ENCODE data around the gene TSHZ3.

Gene TSHZ3

DNA sequence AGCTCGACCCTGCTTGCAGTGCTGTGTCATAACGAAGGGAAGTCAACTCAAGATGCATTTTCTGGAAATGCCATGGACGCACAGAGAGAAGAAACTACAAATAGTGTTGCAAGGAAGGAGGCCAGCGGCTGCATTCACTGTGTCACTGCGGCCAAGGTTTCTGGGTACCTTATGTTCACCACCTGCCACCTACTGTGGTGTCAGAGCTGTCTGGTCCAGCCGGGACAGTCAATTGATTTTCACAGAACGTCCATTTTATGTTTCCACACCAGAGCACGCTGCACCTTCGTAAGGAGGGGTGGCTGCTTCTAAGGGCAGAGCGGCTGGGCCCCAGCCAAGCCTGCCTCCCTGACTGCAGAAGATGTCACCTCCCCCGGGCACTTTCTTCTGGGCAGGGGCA, 17.7 kb downstream of the TSHZ3 start:
- TF ChIP-seq, protein P1, sequence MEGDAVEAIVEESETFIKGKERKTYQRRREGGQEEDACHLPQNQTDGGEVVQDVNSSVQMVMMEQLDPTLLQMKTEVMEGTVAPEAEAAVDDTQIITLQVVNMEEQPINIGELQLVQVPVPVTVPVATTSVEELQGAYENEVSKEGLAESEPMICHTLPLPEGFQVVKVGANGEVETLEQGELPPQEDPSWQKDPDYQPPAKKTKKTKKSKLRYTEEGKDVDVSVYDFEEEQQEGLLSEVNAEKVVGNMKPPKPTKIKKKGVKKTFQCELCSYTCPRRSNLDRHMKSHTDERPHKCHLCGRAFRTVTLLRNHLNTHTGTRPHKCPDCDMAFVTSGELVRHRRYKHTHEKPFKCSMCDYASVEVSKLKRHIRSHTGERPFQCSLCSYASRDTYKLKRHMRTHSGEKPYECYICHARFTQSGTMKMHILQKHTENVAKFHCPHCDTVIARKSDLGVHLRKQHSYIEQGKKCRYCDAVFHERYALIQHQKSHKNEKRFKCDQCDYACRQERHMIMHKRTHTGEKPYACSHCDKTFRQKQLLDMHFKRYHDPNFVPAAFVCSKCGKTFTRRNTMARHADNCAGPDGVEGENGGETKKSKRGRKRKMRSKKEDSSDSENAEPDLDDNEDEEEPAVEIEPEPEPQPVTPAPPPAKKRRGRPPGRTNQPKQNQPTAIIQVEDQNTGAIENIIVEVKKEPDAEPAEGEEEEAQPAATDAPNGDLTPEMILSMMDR (IDR thresholded peaks at IDR 0.05; ENCODE audit: extremely low read depth, insufficient read depth, missing control alignments): no peak
- in situ Hi-C loops (cut with MboI; ENCODE audit: low pct_unique_long_range_greater_than_20kb, low sequenced_read_pairs, unreplicated experiment): no loop called here

DNA sequence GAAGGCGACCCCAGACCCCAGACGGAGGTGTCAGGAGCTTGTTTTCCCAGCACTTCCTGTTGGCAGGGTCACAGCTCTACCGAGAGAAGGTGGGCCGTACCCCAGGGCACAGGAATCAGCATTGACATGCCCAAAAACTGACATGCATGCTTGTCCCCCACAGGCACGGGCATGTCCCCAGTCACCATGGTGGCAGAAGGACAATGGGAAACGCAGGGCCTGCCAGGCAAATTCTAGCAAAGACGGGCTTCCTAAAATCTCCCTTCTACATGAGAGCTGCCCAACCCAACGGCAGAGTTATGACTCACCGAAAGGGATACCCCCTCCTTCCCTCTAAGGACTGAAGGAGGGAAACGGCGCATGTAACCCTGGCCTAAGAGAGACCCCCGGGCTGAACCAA, 18.5 kb downstream of the TSHZ3 start:
- TF ChIP-seq, protein P1 (IDR thresholded peaks at IDR 0.05; ENCODE audit: extremely low read depth, insufficient read depth, missing control alignments): no peak
- no peak for DNase-seq (ENCODE audit: low spot score)
- in situ Hi-C loops (cut with MboI; ENCODE audit: low pct_unique_long_range_greater_than_20kb, low sequenced_read_pairs, unreplicated experiment): no loop called here

More for the DNA sequence above, 17.7 kb downstream of the TSHZ3 start:
- no peak for DNase-seq (ENCODE audit: low spot score)

DNA sequence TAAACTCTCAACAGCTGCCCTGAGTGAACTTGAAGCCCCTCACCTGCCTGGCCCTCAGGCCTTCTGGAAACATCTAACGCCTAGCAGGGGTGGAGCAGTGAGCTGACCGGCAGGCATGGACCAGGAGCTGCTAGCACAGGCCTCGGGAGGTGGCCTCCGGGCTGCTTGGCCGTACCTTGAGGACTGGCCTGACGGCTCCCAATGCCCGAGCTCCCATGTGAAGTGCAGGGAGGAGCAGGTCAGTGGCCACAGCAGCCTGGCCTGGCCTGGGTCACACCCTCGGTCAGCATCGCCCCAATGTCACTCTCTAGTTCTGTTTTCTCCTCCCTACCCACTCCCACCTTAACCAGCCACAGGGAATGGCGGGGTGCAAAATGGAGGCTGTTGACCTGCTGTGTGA, 19.0 kb downstream of the TSHZ3 start:
- in situ Hi-C loops (cut with MboI; ENCODE audit: low pct_unique_long_range_greater_than_20kb, low sequenced_read_pairs, unreplicated experiment): no loop called here
- TF ChIP-seq, protein P1 (IDR thresholded peaks at IDR 0.05; ENCODE audit: extremely low read depth, insufficient read depth, missing control alignments): no peak
- no peak for DNase-seq (ENCODE audit: low spot score)

DNA sequence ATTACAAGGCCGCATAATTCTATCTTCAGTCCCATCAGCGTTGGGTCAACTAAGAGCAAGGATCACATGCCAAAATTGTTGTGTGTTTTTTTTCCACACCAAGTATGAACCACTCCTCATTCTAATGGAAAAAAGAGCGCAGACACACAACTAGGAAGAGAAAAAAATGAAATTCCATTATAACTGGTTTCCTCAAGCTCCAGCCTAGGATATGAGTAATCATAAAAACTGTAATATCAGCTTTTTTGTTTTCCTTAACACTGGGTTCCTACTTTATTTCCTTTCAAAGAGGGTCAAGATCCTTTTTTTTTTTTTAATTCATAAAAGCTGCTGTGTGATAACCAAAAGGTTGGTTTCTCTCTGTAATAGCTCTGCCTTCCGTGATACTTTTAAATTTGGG, 19.4 kb downstream of the TSHZ3 start:
- in situ Hi-C loops (cut with MboI; ENCODE audit: low pct_unique_long_range_greater_than_20kb, low sequenced_read_pairs, unreplicated experiment): no loop called here
- TF ChIP-seq, protein P1 (IDR thresholded peaks at IDR 0.05; ENCODE audit: extremely low read depth, insufficient read depth, missing control alignments): no peak
- no peak for DNase-seq (ENCODE audit: low spot score)

DNA sequence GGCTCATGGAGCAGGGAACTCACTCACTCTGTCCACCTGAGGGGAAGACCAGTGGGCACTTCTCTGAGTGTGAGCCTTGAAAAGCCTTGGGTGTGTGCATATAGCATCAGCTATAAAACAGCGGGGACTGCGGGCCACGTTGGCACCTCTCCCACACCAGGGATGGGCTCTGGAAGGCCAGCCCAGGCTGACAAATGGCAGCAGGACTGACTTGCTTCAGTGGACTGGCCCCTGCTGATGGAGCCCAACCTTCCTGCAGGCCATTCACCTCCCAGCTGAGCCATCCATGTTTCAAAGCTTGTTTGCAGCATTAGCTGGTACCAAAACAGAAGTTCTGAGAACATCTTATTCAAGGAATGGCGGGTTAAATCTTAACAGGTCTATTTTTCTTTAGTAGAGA, 21.0 kb downstream of the TSHZ3 start:
- TF ChIP-seq, protein P1 (IDR thresholded peaks at IDR 0.05; ENCODE audit: extremely low read depth, insufficient read depth, missing control alignments): no peak
- in situ Hi-C loops (cut with MboI; ENCODE audit: low pct_unique_long_range_greater_than_20kb, low sequenced_read_pairs, unreplicated experiment): no loop called here
- no peak for DNase-seq (ENCODE audit: low spot score)

DNA sequence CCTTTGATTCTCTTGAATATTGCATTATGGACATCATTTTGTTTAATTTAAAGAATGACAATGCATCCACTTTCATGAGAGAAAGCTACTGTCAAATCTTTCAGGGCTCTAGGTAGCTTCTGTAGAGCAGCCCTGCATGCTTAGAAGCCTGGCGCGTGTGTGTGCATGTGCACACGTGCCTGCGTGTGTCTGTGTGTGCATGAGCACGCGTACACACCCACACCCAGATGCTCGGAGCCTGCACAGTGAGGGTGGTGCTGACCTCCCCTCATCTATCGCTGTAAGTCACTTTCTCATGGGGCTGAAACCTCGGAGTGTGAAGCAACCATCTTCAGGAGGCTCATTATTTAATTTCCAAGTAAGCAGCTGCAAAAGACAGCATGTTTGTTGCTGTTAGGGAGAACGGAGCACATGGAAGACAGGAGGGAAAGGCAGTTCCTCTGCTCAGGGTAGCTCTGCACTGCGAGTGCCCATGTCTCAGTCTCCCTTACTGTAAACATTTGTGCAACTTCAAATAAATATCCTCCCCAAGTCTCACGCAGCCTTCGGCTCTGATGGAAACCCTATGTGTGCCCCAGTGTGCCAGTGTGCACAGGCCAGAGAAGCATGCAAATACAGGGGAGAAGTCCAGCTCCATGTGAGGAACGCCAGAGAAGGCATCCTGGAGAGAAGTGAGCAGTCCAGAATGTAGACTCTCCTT, 22.8 kb downstream of the TSHZ3 start:
- in situ Hi-C loops (cut with MboI; ENCODE audit: low pct_unique_long_range_greater_than_20kb, low sequenced_read_pairs, unreplicated experiment): no loop called here
- DNase-seq (ENCODE audit: low spot score): no peak
- TF ChIP-seq, protein P1 (IDR thresholded peaks at IDR 0.05; ENCODE audit: extremely low read depth, insufficient read depth, missing control alignments): no peak
